SK-N-SH treated with all-trans-retinoic acid at 6 μM for 48 hours (cell line): ENCODE data around the gene DLG5.
A peak's percentile ranks its signal among the peaks of the same experiment; 100 is the strongest.

Experiments
- CSDC2 ChIP-seq: fragments of 250-450 bp; sonication (Bioruptor Pico); IDR thresholded peaks from 2 replicates; pipeline ENCODE4 v1.5.0; 2020; ENCODE audit warnings: mild to moderate bottlenecking, moderate library complexity
- ESRRG ChIP-seq: fragments of 250-450 bp; sonication (Bioruptor Pico); IDR thresholded peaks from 2 replicates; pipeline ENCODE4 v1.6.1; 2021; ENCODE audit warnings: mild to moderate bottlenecking
- GLIS3 ChIP-seq: fragments of 250-450 bp; sonication (Bioruptor Pico); IDR thresholded peaks from 2 replicates; pipeline ENCODE4 v1.5.0; 2020; ENCODE audit warnings: mild to moderate bottlenecking, moderate library complexity
- PATZ1 ChIP-seq: fragments of 250-450 bp; sonication (Bioruptor Pico); IDR thresholded peaks from 2 replicates; pipeline ENCODE4 v1.8.0; 2020; ENCODE audit warnings: mild to moderate bottlenecking, moderate library complexity, borderline replicate concordance
- PPARA ChIP-seq: fragments of 250-450 bp; sonication (Bioruptor Pico); IDR thresholded peaks from 2 replicates; pipeline ENCODE4 v1.5.0; 2020; ENCODE audit warnings: mild to moderate bottlenecking, borderline replicate concordance
- SNAI2 ChIP-seq: fragments of 250-450 bp; sonication (Bioruptor Pico); IDR thresholded peaks from 2 replicates; pipeline ENCODE4 v1.5.0; 2020; ENCODE audit warnings: mild to moderate bottlenecking, moderate library complexity
- TCF4 ChIP-seq: fragments of 250-450 bp; sonication (Bioruptor Pico); IDR thresholded peaks from 2 replicates; pipeline ENCODE4 v1.8.0; 2021; ENCODE audit warnings: mild to moderate bottlenecking, moderate library complexity, borderline replicate concordance
- ZFP30 ChIP-seq: fragments of 450-650 bp; formaldehyde crosslinking; IDR thresholded peaks from 2 replicates; pipeline ENCODE4 v1.5.0; 2022; ENCODE audit warnings: mild to moderate bottlenecking, moderate library complexity

DNA sequence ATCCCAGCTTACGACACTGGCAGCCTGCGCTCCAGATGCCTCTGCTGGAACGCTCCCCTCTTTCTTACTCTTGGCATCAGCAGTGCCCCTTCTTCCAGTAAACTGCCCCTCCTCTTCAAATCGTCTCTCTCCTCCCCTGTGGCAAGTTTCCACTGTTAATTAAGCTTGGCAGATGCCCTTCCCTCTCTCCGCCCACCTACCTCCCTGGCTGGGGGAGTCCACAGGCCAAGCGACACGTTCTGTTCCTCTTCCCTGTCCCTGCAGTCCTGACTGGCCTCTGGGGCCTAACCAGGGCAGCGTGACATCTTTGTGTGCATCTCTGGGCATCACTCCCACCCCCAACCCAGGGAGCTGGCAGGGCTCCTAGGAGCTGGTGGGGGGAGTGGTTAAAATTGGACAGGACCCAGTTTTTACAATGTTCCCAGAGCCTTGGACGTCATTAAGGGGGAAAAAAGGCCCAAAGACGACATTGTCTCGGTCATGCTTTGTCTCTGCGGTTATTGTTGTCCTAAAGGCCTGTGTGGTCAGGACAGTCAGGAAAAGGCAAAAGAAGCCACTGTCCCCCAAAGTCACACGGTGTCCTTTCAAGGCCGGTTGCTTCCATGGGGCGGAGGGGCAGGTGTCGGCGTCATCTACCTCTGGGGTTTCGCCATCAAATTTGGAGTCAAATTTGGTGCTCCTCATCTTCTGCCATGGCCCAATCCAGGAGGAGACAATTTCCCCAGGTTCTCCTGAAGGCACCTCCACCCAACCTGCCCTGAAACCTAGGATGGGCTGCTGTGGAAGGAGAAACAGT, 54.2 kb downstream of the DLG5 start:
- TF ChIP-seq CSDC2 (CRISPR knock-in tag), result peak; percentile 59; the same call in 1 of the 2 replicates
- 0 out of 2 replicates have a peak, but pooled peaks have one; percentile 13 for TF ChIP-seq GLIS3 (CRISPR knock-in tag)
- TF ChIP-seq PATZ1 (CRISPR knock-in tag), result peak; percentile 59; the same call in 1 of the 2 replicates
- no peak for TF ChIP-seq ESRRG
- peak; percentile 70 for TF ChIP-seq TCF4
- TF ChIP-seq ZFP30, result no peak
- TF ChIP-seq SNAI2, result peak; percentile 28; the same call in 1 of the 2 replicates
- TF ChIP-seq PPARA (CRISPR knock-in tag), result no peak
